Germinal center (tissue), 1 donor: ENCODE measurements around the gene CAMK4.
"Not testable (repeated sequence)": the region's sequence is repeated elsewhere in the genome, so short reads cannot be mapped to it uniquely, and the experiment has no call there.

ENCODE experiments used
- DNase-seq: peaks from one replicate; pipeline ENCODE4 v3.0.0; 2012; ENCODE audit warnings: mixed read lengths, low spot score

Gene CAMK4

DNA sequence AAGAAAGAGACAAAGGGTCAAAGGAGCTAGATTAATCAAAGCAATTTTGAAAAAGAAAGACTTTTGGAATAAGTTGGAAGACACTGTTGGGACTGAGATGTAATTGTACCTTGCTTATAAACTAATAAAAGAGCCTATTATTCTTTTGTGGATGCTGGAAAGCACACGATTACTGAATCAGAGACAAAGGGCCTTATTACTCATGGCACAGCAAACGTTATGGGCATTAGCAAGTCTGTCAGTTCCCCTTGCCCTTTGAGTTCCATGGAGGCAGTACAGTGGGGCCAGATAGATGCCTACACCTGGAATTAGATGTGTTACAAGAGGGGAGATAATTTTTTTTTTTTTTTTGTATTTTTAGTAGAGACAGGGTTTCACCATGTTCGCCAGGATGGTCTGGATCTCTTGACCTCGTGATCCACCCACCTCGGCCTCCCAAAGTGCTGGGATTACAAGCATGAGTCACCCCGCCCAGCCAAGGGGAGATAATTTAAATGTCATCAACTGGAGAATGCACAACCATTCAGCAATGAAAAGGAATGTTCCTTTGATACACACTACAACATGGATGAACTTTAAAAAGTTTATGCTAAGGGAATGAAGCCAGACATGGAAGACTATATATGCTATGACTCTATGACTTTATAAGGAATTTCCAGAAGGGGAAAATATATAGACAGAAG, 159.2 kb downstream of the CAMK4 start:
- no peak for DNase-seq

DNA sequence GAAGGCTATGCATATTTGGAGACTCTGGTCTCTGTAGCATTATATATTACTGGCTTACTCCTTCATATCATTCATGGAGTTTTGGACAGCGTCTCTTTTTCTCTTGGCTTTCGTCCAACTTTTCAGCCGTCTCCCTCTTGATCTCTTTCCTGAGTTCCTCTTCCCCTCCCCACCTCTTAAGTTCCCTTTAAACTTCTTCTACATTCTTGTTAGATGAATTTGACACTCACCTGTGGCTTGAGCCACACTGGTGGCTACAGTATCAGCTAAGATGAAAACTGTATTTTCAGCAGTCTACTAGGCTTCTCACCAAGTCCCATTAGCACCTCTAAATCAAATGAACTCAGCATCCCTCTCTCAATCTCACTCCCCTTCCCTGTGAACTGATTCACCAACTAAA, 160.0 kb downstream of the CAMK4 start:
- no peak for DNase-seq

DNA sequence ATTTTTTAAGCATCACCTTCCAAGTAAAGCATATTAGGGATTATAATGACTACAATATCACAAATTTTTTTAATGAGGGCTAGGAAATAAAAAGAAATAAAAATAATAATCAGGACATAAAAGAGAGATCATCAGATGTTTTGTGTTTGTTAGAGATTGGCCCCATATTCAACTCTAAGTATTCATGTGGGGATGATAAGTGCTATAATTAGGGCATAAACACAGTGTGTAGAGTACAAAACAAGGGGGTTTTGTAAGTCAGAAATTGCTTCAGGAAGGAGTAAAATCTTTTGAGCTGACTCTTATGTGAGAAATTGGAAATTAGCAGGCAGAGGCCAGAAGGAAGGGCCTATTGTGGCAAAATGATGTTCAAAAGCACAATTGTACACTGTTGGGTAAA, 160.9 kb downstream of the CAMK4 start:
- DNase-seq, result no peak

DNA sequence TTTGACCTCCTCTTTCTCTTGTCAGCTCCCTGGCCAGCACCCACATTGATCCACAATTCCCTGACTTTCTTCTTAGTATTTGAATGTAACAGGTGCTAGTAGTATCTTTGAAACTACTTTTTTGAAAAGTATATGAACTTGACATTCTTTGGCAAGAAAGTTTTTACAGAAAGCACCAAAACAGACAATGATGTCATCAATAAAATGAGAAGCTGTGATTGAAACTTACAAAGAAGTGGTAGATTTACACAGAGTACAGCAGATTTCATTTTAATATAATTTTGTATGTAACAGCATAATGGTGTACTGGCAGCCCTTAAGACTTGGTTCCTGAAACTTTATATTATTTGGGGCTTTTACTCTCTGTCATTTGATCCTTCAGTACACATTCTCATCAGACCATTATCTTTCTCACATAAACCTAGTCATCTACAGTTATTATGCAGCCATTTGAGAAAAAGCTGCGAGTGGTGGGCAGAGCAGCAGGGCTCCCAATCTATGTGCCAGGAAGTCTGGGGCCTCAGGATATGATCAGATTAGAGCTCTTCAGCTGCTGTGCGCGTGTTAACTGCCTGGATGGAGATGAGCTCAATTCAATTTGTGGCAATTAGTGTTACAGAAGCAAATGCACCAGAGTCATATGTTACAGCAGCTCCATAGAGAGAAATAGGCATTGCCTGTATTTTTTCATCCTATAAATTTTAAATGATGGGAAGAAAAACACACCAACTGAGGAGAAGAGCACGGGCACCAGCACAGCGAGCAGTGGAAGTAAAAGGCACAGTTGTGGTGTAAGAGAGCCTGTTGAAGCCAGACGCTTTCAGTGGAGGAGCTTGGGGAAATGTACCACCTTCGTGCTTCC, 162.0 kb downstream of the CAMK4 start:
- DNase-seq, result no peak

DNA sequence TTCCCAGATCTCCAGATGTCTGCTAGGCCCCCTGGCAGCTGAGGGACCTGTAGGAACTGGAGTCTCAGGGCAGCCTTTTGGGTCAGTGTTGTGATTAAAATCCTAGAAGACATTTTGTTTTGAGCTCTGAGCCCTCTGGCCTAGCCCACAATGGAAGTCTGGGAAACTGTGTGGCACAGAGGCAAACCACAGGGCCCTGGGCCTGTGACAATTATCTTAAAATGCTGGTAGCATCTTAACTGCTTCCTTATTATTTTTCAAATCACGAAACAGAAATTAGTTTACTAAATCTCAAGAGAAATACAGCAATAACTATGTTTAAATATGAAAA, 162.6 kb downstream of the CAMK4 start:
- DNase-seq, result no peak

DNA sequence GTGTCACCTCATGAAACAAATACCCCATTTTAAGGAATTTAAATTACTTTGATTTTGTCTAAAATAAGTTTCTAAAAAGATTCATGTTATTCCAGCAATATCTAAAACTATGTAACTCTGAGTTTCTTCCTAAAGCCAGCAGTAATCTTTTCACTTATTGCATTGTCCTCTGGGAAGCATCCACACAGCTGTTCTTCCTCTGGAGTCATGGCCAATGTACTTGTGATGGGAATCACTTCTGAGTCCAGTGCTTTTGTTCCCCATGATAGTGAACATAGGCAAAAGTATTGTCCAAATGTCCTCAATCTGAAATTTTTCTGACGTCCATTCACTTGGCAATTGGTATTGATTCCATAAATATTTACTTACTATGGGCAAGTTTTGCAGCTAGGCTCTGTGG, 163.2 kb downstream of the CAMK4 start:
- no peak for DNase-seq

DNA sequence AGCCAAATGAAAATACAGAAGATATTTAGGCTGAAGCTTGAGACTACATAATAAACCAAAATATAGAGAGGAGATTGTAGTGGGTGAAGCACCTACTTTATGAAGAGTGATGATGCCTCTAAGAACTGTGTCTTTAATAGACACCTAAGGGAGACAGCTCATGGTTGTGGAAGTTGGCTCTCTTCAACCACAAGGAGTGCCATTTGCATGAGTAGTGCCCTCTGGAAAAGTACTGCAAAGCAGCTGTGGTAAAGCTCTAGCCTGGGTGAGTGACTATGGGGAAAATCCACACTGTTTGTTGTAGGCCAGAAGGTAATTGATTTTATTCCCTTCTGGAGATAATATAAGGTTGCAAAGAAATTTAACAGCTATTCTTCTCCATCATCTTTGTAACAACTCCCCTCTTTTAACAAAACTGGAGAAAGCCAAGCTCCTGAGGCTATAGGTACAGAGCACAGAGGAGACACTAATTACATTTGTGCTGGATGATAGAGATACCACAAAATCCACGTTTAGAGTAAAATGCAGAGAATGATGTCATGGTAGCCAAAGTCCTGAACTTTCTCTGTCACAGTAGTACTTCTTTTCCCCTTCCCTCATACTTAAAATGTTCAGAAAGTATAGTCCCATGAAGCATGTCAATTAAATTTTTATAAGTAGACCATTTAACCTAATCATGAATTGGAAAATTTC, 165.4 kb downstream of the CAMK4 start:
- DNase-seq, result no peak

DNA sequence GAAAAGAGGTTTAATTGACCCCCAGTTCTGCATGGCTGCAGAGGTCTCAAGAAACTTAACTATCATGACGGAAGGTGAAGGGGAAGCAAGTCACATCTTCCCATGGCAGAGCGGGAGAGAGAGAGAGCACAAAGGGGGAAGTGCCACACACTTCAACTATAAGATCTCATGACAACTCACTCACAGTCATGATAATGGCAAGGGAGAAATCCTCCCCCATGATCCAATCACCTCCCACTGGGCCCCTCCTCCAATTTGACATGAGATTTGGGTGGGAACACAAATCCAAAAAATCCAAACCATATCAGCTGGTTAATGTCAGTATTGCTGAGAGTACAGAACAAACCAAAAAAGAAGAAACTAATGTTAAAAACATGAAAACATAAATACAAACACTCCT, 168.0 kb downstream of the CAMK4 start:
- DNase-seq, result no peak

DNA sequence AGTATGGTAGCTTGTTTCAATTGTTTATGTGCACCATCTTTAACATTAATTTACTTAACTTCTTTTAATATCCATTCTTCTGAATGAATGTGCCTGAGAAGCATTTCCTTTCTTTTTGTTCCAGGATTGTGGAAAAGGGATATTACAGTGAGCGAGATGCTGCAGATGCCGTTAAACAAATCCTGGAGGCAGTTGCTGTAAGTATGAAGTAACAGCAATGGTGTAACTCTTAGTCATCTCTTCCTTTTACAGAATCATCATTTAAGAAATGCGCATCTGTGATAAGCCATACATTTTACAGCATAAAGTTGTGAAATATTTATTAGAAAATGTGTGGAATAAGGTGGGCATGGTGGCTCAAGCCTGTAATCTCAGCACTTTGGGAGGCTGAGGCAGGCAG, 170.4 kb downstream of the CAMK4 start:
- no peak for DNase-seq

DNA sequence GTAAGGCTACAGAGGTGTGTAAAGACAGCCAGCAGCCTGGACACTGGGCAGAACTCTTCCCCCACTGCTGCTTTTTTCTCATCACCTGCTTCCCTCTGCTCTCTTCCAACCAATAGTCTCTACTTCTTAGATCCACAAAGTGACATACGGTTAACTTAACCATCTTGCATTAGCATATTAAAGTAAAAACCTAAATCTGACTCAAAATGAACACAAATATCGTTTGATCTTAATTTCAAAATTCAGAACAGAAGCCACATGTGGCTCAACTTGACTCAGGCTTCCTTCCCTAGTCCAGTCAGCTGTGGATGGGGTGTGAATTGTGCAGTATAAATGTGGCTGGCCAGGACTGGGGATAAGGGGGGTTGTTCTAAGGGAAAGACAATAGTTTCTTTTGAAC, 173.8 kb downstream of the CAMK4 start:
- no peak for DNase-seq

DNA sequence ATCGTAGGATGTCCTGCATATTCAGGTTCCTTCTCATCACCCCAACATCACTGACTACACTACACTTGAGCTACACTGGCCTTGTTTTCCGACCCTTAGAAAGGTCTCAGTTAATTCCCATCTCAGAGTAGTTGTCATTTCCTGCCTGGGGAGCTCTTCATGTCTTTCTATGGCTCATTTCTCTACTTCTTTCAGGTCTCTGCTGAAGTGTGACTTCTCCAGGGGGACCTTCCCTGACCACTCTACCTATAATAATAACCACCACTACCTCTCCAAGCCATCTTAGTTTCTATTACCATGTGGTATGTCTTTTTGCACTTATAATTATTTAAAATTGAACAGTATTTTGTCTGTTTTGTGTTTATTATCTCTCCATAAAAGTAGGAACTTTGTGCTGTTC, 174.9 kb downstream of the CAMK4 start:
- no peak for DNase-seq

DNA sequence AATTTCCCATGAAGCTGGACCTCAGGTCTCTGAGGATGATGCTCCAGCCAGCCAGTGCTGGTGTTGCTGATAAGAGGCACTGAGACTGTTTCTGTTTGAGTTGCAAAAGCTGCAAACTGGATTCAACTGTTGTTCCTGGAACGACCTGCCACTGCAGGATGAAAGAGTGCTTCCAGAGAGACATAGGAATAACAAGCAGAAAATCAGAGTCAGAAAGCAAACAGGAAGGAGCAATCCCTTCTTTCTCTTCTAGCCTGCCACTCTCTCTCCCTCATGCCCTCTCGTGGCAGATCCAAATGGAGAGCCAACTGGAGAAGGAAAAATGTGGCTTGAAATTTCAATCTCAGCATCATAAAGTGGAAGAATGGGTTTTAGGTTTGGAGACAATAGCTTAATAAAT, 177.7 kb downstream of the CAMK4 start:
- DNase-seq, result no peak

DNA sequence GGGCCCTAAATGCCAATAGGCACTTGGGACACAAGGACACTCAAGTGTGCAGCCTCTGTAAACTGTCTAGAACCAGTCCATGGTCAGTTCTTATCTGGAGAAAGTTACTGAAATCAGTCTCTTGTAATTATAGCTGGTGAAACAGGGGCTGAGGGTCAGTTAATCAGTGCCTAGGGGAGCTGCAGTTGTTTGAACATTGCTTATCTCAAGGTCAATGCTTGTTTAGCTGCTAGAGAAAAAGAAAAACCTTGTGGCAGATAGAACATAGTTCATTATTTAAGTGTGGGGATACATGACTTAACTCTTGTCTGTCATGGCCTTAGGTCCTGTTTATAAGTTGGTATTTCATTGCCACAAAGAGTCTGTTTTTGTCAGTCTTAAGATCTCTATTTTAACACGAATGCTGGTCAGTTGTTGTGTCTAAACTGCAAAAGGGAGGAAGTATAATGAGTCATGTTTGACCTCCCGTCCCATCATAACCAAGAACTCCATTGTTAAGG, 180.1 kb downstream of the CAMK4 start:
- DNase-seq, result no peak

DNA sequence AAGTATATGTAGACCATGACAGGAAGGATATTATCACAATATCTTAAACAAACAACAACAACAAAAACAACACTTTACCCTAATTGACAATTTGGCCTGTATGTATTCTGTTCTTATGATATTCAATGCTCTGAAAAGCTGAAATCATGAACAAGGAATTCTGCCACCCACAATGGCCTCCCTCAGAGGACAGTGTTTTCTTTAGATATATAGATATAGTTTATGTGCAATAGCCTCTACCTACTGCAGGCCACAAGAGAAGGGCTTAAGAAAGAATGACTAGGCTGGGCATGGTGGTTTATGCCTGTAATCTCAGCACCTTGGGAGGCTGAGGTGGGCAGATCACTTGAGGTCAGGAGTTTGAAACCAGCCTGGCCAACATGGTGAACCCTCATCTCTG, 183.4 kb downstream of the CAMK4 start:
- no peak for DNase-seq

DNA sequence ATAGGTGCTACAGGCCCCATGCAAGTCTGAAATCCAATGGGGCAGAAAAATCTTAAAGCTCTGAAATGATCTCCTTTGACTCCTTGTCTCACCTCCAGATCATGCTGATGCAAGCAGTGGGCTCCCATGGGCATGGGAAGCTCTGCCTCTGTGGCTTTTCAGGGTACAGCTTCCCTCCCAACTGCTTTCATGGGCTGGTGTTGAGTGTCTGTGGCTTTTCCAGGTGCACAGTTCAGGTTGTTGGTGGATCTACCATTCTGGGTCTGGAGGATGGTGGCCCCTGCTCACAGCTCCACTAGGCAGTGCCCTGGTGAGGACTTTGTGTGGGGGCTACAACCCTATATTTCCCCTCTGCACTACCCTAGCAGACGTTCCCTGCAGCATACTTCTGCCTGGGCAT, 184.6 kb downstream of the CAMK4 start:
- no peak for DNase-seq

DNA sequence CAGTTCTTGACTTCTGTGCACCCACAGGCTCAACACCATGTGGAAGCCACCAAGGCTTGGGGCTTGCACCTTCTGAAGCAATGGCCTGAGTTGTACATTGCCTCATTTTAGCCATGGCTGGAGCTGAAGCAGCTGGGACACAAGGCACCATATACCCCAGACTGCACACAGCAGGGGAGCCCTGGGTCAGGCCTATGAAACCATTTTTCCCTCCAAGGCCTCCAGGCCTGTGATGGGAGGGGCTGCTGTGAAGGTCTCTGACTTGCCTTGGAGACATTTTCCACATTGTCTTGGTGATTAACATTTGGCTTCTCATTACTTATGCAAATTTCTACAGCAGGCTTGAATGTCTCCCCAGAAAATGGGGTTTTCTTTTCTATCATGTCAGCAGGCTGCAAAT, 185.1 kb downstream of the CAMK4 start:
- DNase-seq, result not testable (repeated sequence)

DNA sequence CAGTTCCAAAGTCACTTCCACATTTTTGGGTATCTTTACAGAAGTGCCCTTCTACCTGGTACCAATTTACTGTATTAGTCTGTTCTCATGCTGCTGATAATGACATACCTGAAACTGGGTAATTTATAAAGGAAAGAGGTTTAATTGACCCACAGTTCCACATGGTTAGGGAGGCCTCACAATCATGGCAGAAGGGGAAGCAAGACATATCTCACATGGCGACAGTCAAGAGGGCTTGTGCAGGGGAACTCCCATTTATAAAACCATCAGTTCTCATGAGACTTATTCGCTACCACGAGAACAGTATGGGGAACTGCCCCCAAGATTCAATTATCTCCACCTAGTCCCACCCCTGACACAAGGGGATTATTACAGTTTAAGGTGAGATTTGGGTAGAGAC, 185.9 kb downstream of the CAMK4 start:
- DNase-seq, result not testable (repeated sequence)

DNA sequence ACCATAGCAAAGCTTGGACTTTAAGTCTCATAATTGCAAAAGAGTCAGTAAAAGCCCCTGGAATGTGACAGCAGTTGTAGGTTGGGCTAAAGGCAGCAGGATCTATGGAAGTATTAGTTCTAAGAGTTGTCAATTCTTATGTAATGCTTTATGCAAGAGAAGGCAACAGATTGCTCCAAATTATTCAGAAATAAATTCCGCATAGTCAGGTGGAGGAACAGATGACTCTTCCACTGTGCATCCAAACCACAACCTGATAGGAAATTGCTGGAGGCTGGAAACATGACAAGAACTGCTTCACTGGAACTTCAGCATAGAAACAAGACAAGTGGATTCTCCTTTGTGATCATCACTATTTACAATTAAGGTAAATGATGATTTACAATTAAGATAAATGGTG, 187.1 kb downstream of the CAMK4 start:
- no peak for DNase-seq

DNA sequence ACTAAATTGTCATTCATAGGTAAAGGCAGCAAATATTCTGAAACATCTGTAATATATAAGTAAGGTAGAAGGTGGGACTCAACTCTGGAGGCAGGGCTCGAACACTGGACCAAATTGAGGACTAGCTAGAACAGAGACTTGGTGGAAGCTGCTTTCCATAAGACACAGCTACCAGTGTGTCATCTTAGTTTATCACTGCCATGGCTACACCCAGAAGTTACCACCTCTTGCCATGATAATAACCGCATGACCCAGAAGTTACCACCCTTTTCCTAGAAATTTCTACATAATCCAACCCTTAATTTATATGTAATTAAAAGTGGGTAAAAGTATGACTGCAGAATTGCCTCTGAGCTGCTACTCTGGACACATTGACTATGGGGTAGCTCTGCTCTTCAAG, 188.4 kb downstream of the CAMK4 start:
- DNase-seq, result no peak

DNA sequence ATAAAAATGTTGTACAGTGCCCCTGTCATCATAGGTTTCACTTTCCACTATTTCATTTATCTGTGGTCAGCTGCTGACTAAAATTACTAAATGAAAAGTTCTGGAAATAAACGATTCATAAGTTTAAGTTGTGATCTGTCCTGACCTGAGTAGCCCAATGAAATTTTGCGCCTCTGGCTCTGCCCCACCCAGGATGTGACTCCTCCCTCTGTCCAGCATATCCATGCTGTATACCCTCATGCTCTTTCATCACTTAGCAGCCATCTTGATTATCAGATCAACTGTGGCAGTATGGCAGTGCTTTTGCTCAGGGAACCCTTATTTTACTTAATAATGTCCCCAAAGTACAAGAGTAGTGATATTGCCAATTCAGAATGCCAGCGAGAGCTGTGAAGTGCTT, 190.9 kb downstream of the CAMK4 start:
- no peak for DNase-seq

DNA sequence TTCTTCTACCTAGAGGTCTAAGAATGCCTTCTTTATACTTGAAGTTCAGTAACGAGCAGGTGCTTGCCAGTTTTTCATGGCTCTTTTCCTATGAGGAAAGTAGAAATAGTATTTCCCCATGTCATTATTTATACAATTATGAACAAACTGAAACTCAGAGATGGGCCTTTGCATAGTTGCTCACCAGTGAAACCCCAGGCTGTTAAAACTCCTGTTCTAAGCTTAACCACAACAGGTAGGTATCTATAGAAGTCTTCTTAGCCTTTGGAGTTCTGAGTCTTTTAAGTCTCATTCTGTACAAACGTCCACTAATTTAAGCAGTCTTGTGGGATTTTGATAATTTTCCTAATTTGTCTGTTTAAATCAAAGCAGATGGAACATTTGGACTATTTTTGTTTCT, 198.1 kb downstream of the CAMK4 start:
- DNase-seq, result no peak

DNA sequence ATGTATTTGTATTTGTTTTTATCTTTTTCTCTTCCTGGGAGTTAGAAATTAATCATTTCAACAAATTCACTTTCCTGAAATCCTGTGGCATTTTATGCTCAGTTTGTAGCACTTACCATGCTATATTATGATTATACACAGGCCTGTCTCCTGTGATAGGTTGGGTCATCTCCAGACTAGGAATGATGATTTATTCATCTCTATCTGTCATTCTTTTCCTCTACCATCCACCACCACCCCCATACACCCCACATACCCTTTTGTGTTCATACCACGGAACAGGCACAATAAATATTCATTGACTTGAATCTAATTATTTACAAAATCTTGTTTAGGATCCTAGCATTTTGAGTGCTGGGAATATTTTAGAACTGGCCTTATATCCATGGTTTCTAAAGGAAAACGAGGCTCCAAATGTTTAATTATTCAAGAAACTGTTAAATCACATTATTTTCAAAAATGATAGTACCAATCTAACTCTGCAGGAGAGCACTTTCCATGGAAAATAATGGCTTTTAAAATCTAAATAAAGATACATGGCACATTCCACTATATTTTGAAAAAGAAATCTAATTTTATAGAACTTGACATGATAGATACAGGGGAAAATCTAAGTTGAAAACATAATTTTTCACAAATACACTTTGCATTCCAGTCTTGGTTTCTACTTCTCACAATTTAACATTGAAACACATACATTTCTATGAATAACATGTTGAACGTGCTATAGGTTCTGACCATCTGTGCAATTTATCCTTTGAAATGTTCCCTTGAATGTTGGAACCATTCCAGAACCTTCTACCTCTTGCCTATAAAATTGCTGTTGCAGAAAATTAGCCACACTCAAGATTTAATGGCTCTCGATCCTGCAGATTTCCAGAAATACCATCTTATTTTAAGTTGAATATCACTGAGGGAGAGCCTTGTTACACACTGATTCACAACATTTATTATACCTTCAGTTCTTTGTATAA, 198.8 kb downstream of the CAMK4 start:
- DNase-seq, result no peak
